Measurements from ENCODE around the gene LARGE1.

Gene LARGE1

GRCh38 chr22:33242078-33242477 is 678.2 kb downstream of the LARGE1 start:
- no peak for DNase-seq (ENCODE audit: low read depth in 2 of 2)

GRCh38 chr22:33240888-33241475 is 679.3 kb downstream of the LARGE1 start:
- no peak for DNase-seq (ENCODE audit: low read depth in 2 of 2)

GRCh38 chr22:33232071-33232470 is 688.2 kb downstream of the LARGE1 start:
- no peak for DNase-seq (ENCODE audit: low read depth in 2 of 2)

- no peak for DNase-seq (ENCODE audit: low read depth in 2 of 2)
Measured at GRCh38 chr22:33227791-33228190, 692.5 kb downstream of the LARGE1 start.

- no peak for DNase-seq (ENCODE audit: low read depth in 2 of 2)
Measured at GRCh38 chr22:33224841-33225240, 695.4 kb downstream of the LARGE1 start.

Measured in activated CD4-positive, alpha-beta T cell treated with anti-CD3 and anti-CD28 coated beads for 24 hours (primary cell).